Smooth muscle cell (in vitro differentiated cells): ENCODE measurements around the gene LATS2. TPM values are rescaled to one million over a fixed set of nuclear protein-coding genes. Genes with fewer than 3 reads are reported as not detected.

Experiments used
- DNase-seq: peaks from one replicate; lab custom pipeline; 2025; ENCODE audit not compliant: unreplicated experiment; lab: John Stamatoyannopoulos, UW
- H2AFZ ChIP-seq: fragments of 200-600 bp; sonication (generic); 2 replicates; pipeline ENCODE4 v1.6.0; 2016; ENCODE audit warnings: antibody characterized with exemption, low read depth, mild to moderate bottlenecking
- H3F3A ChIP-seq: fragments of 200-600 bp; sonication (generic); 2 replicates; pipeline ENCODE4 v1.6.0; 2017; ENCODE audit warnings: antibody characterized with exemption, low read depth
- H3K27ac ChIP-seq: fragments of 200-600 bp; sonication (generic); 2 replicates; pipeline ENCODE4 v1.5.1; 2016; ENCODE audit warnings: low read depth, mild to moderate bottlenecking
- H3K27me3 ChIP-seq: fragments of 200-600 bp; sonication (generic); 2 replicates; pipeline ENCODE4 v1.6.1; 2016; ENCODE audit warnings: low read depth, mild to moderate bottlenecking
- H3K36me3 ChIP-seq: fragments of 200-600 bp; sonication (generic); 2 replicates; pipeline ENCODE4 v1.5.1; 2016; ENCODE audit warnings: low read depth
- H3K4me1 ChIP-seq: fragments of 200-600 bp; sonication (generic); 2 replicates; pipeline ENCODE4 v1.5.1; 2016; ENCODE audit warnings: low read depth
- H3K4me2 ChIP-seq: fragments of 200-600 bp; sonication (generic); 2 replicates; pipeline ENCODE4 v1.6.0; 2016; ENCODE audit warnings: mild to moderate bottlenecking
- H3K4me3 ChIP-seq: fragments of 200-600 bp; sonication (generic); 2 replicates; pipeline ENCODE4 v1.5.1; 2016; ENCODE audit warnings: mild to moderate bottlenecking
- H3K79me2 ChIP-seq: fragments of 200-600 bp; sonication (generic); 2 replicates; pipeline ENCODE4 v1.6.0; 2016; ENCODE audit warnings: low read depth, mild to moderate bottlenecking
- H3K9ac ChIP-seq: fragments of 200-600 bp; sonication (generic); 2 replicates; pipeline ENCODE4 v1.6.0; 2016; ENCODE audit warnings: low read depth
- H3K9me3 ChIP-seq: fragments of 200-600 bp; sonication (generic); replicated peaks from 2 replicates; pipeline ENCODE4 v1.5.1; 2016; ENCODE audit warnings: low read depth
- H4K20me1 ChIP-seq: fragments of 200-600 bp; sonication (generic); 2 replicates; pipeline ENCODE4 v1.6.0; 2016; ENCODE audit warnings: low read depth
- CTCF ChIP-seq: fragments of 200-600 bp; sonication (generic); IDR thresholded peaks from 2 replicates; pipeline ENCODE4 v1.5.1; 2017; ENCODE audit warnings: borderline replicate concordance, mild to moderate bottlenecking, antibody characterized with exemption; ENCODE audit not compliant: insufficient read depth, poor library complexity, severe bottlenecking
- WGBS: methylation state at CpG from one replicate; pipeline ENCODE4 v1.1.7; 2016; ENCODE audit warnings: low lambda C conversion rate; 5-methylcytosine and 5-hydroxymethylcytosine counted together
- polyA plus RNA-seq: library from polyadenylated mRNA; unstranded; fragments of >200 nt; fragmentation: Nextera tagmentation; extraction: Ambion mirVana; gene quantifications from 2 replicates; pipeline ENCODE4 v1.2.1, GENCODE V29; 2016
- total RNA-seq: library from RNA; depleted of rRNA; stranded (reverse); fragments of >200 nt; gene quantifications from 2 replicates; pipeline ENCODE4 v1.2.3, GENCODE V29; 2014

Gene LATS2
- total and polyA plus RNA-seq, 2 experiments from 2014 or later: 6.9 to 20.8 TPM

- Histone ChIP-seq H2AFZ (no peak overlapping the region), H3F3A (no peaks in the 10 kb centered on the region), H3K4me1 (peaks cover 5% of the 10 kb centered on the region), H3K79me2 (no peaks in the 10 kb centered on the region), H3K9ac (no peak overlapping the region), H3K9me3 (no peaks in the 10 kb centered on the region), H3K4me3 (no peak overlapping the region), H3K36me3 (no peaks in the 10 kb centered on the region), H4K20me1 (no peaks in the 10 kb centered on the region), H3K27ac (no peak overlapping the region), H3K4me2 (no peak overlapping the region), H3K27me3 (no peaks in the 10 kb centered on the region)
- no peak for DNase-seq
- no peak for TF ChIP-seq CTCF
- WGBS: 96% methylated on average over 32 of the region's 37 CpGs
Observed at GRCh38 chr13:21104199-21105019, 43.0 kb upstream of the LATS2 start.

GRCh38 chr13:21101865-21102576 is 40.6 kb upstream of the LATS2 start:
- no peaks in the 10 kb centered on the region for H3K27me3 ChIP-seq
- H3K9ac ChIP-seq: no peak overlapping the region
- no peak for TF ChIP-seq CTCF
- 90% methylated on average over 12 of the region's 12 CpGs for WGBS
- no peaks in the 10 kb centered on the region for H3K36me3 ChIP-seq
- no peak overlapping the region for H3K27ac ChIP-seq
- H3K9me3 ChIP-seq: no peaks in the 10 kb centered on the region
- DNase-seq: no peak
- no peaks in the 10 kb centered on the region for H4K20me1 ChIP-seq
- no peak overlapping the region for H2AFZ ChIP-seq
- H3K79me2 ChIP-seq: no peaks in the 10 kb centered on the region
- no peak overlapping the region for H3K4me3 ChIP-seq
- H3K4me2 ChIP-seq: no peak overlapping the region
- H3F3A ChIP-seq: no peaks in the 10 kb centered on the region
- H3K4me1 ChIP-seq: peaks cover 5% of the 10 kb centered on the region

GRCh38 chr13:21100994-21101757 is 39.8 kb upstream of the LATS2 start:
- no peaks in the 10 kb centered on the region for H3F3A ChIP-seq
- no peak for TF ChIP-seq CTCF
- H3K9me3 ChIP-seq: no peaks in the 10 kb centered on the region
- no peak overlapping the region for H3K4me3 ChIP-seq
- H3K4me2 ChIP-seq: no peak overlapping the region
- H3K79me2 ChIP-seq: no peaks in the 10 kb centered on the region
- H3K4me1 ChIP-seq: peaks cover 5% of the 10 kb centered on the region
- H3K9ac ChIP-seq: no peak overlapping the region
- no peak overlapping the region for H2AFZ ChIP-seq
- WGBS: 90% methylated on average over 12 of the region's 12 CpGs
- H3K36me3 ChIP-seq: no peaks in the 10 kb centered on the region
- H4K20me1 ChIP-seq: no peaks in the 10 kb centered on the region
- no peaks in the 10 kb centered on the region for H3K27me3 ChIP-seq
- DNase-seq: no peak
- H3K27ac ChIP-seq: no peak overlapping the region
